GM12878 (cell line): ENCODE data around the gene NPAS3. TPM values are rescaled to one million over a fixed set of nuclear protein-coding genes. Genes with fewer than 3 reads are reported as not detected.

Experiments used
- ATAC-seq: fragments of 200-7000 bp; cut with Tn5 transposase; 3 replicates; pipeline ENCODE4 v1.9.1; 2020; ENCODE audit warnings: mild to moderate bottlenecking, moderate library complexity
- BruUV-seq: library from RNA; stranded (reverse); fragments of 400-500 nt; replicated peaks from 2 replicates; lab custom pipeline; 2021; lab: Mats Ljungman, UMichigan
- CTCF ChIA-PET: fragments of 300-600 bp; sonication (Branson Sonifier 250); formaldehyde crosslinking; extraction: SDS; loops from one replicate; lab custom pipeline; 2021; ENCODE audit warnings: inconsistent platforms; lab: Yijun Ruan, JAX
- POLR2A ChIA-PET: fragments of 350-600 bp; formaldehyde crosslinking; extraction: SDS; loops from one replicate; lab custom pipeline; 2021; ENCODE audit warnings: inconsistent platforms; lab: Charles Lee
- RAD21 ChIA-PET: fragments of 300-600 bp; sonication (Branson Sonifier 250); formaldehyde crosslinking; loops from one replicate; lab custom pipeline; 2023; ENCODE audit warnings: antibody characterized with exemption; ENCODE audit not compliant: unreplicated experiment; lab: Charles Lee
- SMC1A ChIA-PET: fragments of 300-600 bp; sonication (Branson Sonifier 250); formaldehyde crosslinking; loops from one replicate; lab custom pipeline; 2023; ENCODE audit not compliant: unreplicated experiment, uncharacterized antibody; lab: Charles Lee
- DNase-seq: peaks from one replicate; pipeline ENCODE4 v3.0.0-alpha.2; 2011; ENCODE audit warnings: low read depth, low spot score
- FAIRE-seq: peaks from 3 replicates; lab custom pipeline; 2011; peaks lifted over from hg19 to GRCh38; lab: Jason Lieb, UNC
- H2AFZ ChIP-seq: 2 replicates; pipeline ENCODE4 v1.6.0; 2011; ENCODE audit warnings: low read depth, low read length, control low read depth; ENCODE audit not compliant: control insufficient read depth
- H3K27ac ChIP-seq: 2 replicates; pipeline ENCODE4 v1.5.1; 2011; ENCODE audit warnings: control low read depth; ENCODE audit not compliant: control insufficient read depth, insufficient read depth
- H3K27me3 ChIP-seq, 2 experiments: replicated peaks in 1 of 2; 2 replicates each; pipeline versions ENCODE4 v1.6.0 to v1.6.1; 2011; ENCODE audit warnings: low read length in 1 of 2; ENCODE audit not compliant: control insufficient read depth in 2 of 2, insufficient read depth in 2 of 2
- H3K36me3 ChIP-seq, 2 experiments: 2 replicates each; pipeline ENCODE4 v1.5.1; 2011; ENCODE audit warnings: low read length in 1 of 2; ENCODE audit not compliant: control insufficient read depth in 2 of 2, insufficient read depth in 2 of 2
- H3K4me1 ChIP-seq: 2 replicates; pipeline ENCODE4 v1.6.1; 2011; ENCODE audit warnings: mild to moderate bottlenecking, low read length, moderate library complexity, mixed read lengths; ENCODE audit not compliant: control insufficient read depth, insufficient read depth
- H3K4me2 ChIP-seq: 2 replicates; pipeline ENCODE4 v1.6.0; 2011; ENCODE audit warnings: control low read depth; ENCODE audit not compliant: control insufficient read depth, insufficient read depth
- H3K4me3 ChIP-seq: fragments of 200-600 bp; sonication (generic); 2 replicates; pipeline ENCODE4 v1.5.1; 2016
- H3K79me2 ChIP-seq: 2 replicates; pipeline ENCODE4 v1.6.0; 2011; ENCODE audit warnings: low read length; ENCODE audit not compliant: control insufficient read depth, insufficient read depth
- H3K9ac ChIP-seq: 2 replicates; pipeline ENCODE4 v1.8.0; 2011; ENCODE audit warnings: low read length, control low read depth, mixed read lengths; ENCODE audit not compliant: control insufficient read depth, insufficient read depth
- H3K9me3 ChIP-seq: replicated peaks from 3 replicates; pipeline ENCODE4 v1.5.1; 2011; ENCODE audit warnings: mild to moderate bottlenecking, low read length; ENCODE audit not compliant: control insufficient read depth, insufficient read depth
- H4K20me1 ChIP-seq: 2 replicates; pipeline ENCODE4 v1.6.0; 2011; ENCODE audit not compliant: control insufficient read depth, insufficient read depth
- BCL3 ChIP-seq: IDR thresholded peaks from 2 replicates; pipeline ENCODE4 v1.6.1; 2011; ENCODE audit warnings: borderline replicate concordance, low read depth, mild to moderate bottlenecking, moderate library complexity, low read length; ENCODE audit not compliant: insufficient read depth, poor library complexity, severe bottlenecking
- GATAD2B ChIP-seq: fragments of 450-650 bp; conservative IDR thresholded peaks from 2 replicates; pipeline ENCODE4 v1.6.1; 2017; ENCODE audit warnings: low read depth, mild to moderate bottlenecking, moderate library complexity
- RFX5 ChIP-seq: IDR thresholded peaks from 2 replicates; pipeline ENCODE4 v1.6.1; 2011; ENCODE audit warnings: low read depth, low read length, improper control_type of control experiment
- SMC3 ChIP-seq: IDR thresholded peaks from 2 replicates; pipeline ENCODE4 v1.6.1; 2011; ENCODE audit warnings: low read length, improper control_type of control experiment, borderline replicate concordance
- ZNF592 ChIP-seq: fragments of 450-650 bp; IDR thresholded peaks from 2 replicates; pipeline ENCODE4 v1.6.1; 2017; ENCODE audit warnings: mild to moderate bottlenecking, moderate library complexity
- WGBS: methylation state at CpG from one replicate; pipeline ENCODE4 v1.1.6; 2016; ENCODE audit warnings: low lambda C conversion rate; ENCODE audit not compliant: insufficient replicate concordance, insufficient coverage; ENCODE audit errors: missing lambda C conversion rate; 5-methylcytosine and 5-hydroxymethylcytosine counted together
- in situ Hi-C: fragments of 300-500 bp; cut with MboI; formaldehyde crosslinking; loops from 9 replicates; pipeline ENCODE4 v1.14.3; 2018; ENCODE audit warnings: mixed read lengths
- intact Hi-C: fragments of 100-400 bp; cut with micrococcal nuclease; formaldehyde crosslinking; loops from one replicate; pipeline ENCODE4 v1.14.2; 2022; ENCODE audit not compliant: unreplicated experiment
- polyA plus RNA-seq, 11 experiments: library from polyadenylated mRNA; depleted of rRNA in 4 of 11; unstranded in 6 of 11; stranded (reverse) in 5 of 11; fragments of >200 nt; fragmentation: Nextera tagmentation in 4 of 11; fragmentation: Illumina TruSeq in 1 of 11; extraction: Ambion mirVana in 4 of 11; extraction: Trizol in 1 of 11; gene quantifications; 1 replicate in 1 of 11; 2 replicates in 10 of 11; pipeline versions ENCODE4 v1.2.1 to v1.2.3, GENCODE V29; 2011 to 2016; ENCODE audit warnings: inconsistent platforms in 2 of 11, missing spikeins in 2 of 11, low read depth in 1 of 11
- total RNA-seq, 4 experiments: library from RNA; depleted of rRNA in 3 of 4; stranded (reverse); fragments of >200 nt in 3 of 4; fragmentation: Illumina TruSeq in 1 of 4; extraction: Trizol in 1 of 4; gene quantifications; 2 replicates each; pipeline versions ENCODE4 v1.2.1 to v1.2.3, GENCODE V29; 2013 to 2021

NPAS3 gene
- total and polyA plus RNA-seq, 10 of the 15 experiments (the other 5 are each of a cell fraction or from before 2014, with no cell fraction given) = under 0.01 to 2.7 (median 0.03) TPM; not detected in 6

GRCh38 chr14:33606591-33606990 is 667.9 kb downstream of the NPAS3 start:
- 24% methylated on average over 3 of the region's 3 CpGs for WGBS

More at GRCh38 chr14:33606591-33606990, 667.9 kb downstream of the NPAS3 start:
- ChIA-PET RAD21 (no interaction called here), CTCF (interaction anchor here (0.7 kb wide), 1 partner anchor 709 kb away, joined by 3 read pairs; no protein-coding TSS in a partner anchor), POLR2A (interaction anchor here (1.1 to 1.4 kb wide), 2 partner anchors 11 to 68 kb away, joined by 3 read pairs; no protein-coding TSS in a partner anchor), SMC1A (interaction anchor here (1.6 to 2.9 kb wide), 3 partner anchors 10 to 39 kb away, joined by 5 to 10 read pairs (median 7); no protein-coding TSS in a partner anchor)
- no peak overlapping the region for H3K4me3 ChIP-seq
- DNase-seq (no peak), ATAC-seq (no peak)
- no peak overlapping the region for H3K4me2 ChIP-seq
- no peaks in the 10 kb centered on the region for H3K4me1 ChIP-seq
- H3K9me3 ChIP-seq = no peaks in the 10 kb centered on the region
- intact Hi-C loops = no loop called here
- no peak overlapping the region for H3K27ac ChIP-seq
- TF ChIP-seq GATAD2B (no peak), ZNF592 (no peak), SMC3 (no peak), BCL3 (no peak), RFX5 (no peak)
- TF ChIP-seq, all 136 proteins: peak for 0
- in situ Hi-C loops = no loop called here
- no peaks in the 10 kb centered on the region for H3K79me2 ChIP-seq
- H2AFZ ChIP-seq = no peak overlapping the region
- no TSS peak for BruUV-seq
- no peaks in the 10 kb centered on the region for H4K20me1 ChIP-seq
- no peaks in the 10 kb centered on the region for H3K36me3 ChIP-seq
- H3K27me3 ChIP-seq = no peaks in the 10 kb centered on the region
- H3K9ac ChIP-seq = no peak overlapping the region
- no peak for FAIRE-seq
